Fibroblast of the aortic adventitia (primary cell): ENCODE results near the gene TMA7. TPM values are rescaled to one million over a fixed set of nuclear protein-coding genes. Genes with fewer than 3 reads are reported as not detected.
"Not testable (repeated sequence)": the region's sequence is repeated elsewhere in the genome, so short reads cannot be mapped to it uniquely, and the experiment has no call there.

ENCODE experiments used
- DNase-seq: peaks from one replicate; pipeline ENCODE4 v3.0.0-alpha.2; 2010; ENCODE audit warnings: low read depth
- H3K4me3 ChIP-seq: 2 replicates; pipeline ENCODE4 v1.5.1; 2011; ENCODE audit warnings: low read depth, mild to moderate bottlenecking, control low read depth, low read length, moderate library complexity
- total RNA-seq: library from RNA; depleted of rRNA; stranded (reverse); fragments of >200 nt; gene quantifications from 2 replicates; pipeline ENCODE4 v1.2.3, GENCODE V29; 2012; ENCODE audit warnings: low replicate concordance
- TF ChIP-seq, protein P1 (sequence below): IDR thresholded peaks from 2 replicates; pipeline ENCODE4 v1.5.1; 2011; ENCODE audit warnings: mild to moderate bottlenecking, low read length, control low read depth, inconsistent platforms; ENCODE audit not compliant: insufficient read depth

TMA7 gene
- total RNA-seq, 1 donor: 234 TPM

- no peak overlapping the region for H3K4me3 ChIP-seq
- no peak for DNase-seq
- TF ChIP-seq, protein P1, sequence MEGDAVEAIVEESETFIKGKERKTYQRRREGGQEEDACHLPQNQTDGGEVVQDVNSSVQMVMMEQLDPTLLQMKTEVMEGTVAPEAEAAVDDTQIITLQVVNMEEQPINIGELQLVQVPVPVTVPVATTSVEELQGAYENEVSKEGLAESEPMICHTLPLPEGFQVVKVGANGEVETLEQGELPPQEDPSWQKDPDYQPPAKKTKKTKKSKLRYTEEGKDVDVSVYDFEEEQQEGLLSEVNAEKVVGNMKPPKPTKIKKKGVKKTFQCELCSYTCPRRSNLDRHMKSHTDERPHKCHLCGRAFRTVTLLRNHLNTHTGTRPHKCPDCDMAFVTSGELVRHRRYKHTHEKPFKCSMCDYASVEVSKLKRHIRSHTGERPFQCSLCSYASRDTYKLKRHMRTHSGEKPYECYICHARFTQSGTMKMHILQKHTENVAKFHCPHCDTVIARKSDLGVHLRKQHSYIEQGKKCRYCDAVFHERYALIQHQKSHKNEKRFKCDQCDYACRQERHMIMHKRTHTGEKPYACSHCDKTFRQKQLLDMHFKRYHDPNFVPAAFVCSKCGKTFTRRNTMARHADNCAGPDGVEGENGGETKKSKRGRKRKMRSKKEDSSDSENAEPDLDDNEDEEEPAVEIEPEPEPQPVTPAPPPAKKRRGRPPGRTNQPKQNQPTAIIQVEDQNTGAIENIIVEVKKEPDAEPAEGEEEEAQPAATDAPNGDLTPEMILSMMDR: no peak
Measured at GRCh38 chr3:48399387-48400172, 40.5 kb upstream of the TMA7 start.

DNA sequence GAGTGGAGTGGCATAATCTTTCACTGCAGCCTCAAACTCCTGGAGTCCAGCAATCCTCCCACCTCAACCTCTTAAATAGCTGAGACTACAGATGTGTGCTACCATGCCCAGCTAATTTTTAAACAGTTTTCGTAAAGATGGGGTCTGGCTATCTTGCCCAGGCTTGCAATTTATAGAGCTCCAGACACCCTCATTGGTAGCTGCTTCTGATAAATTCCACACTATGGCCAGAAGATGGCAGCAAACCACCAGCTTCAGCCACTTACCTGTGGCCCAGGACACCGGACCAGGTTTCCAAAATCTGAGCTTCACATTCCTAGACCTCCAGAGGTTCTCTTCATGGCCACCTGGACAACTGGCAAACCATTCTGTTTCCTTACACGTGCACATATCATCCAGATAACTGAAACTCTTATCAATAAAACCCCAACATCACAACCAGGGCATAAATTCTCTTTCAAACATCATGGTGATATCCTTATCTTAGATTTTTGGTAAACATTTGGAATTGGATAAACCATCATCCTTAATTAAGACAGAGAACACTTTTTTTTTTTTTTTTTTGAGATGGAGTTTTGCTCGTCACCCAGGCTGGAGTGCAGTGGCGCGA lies 39.1 kb upstream of the TMA7 start:
- DNase-seq: peak; percentile 68
- H3K4me3 ChIP-seq: no peak overlapping the region
- TF ChIP-seq, protein P1: peak; percentile 74

GRCh38 chr3:48401434-48401901 lies 38.6 kb upstream of the TMA7 start:
- not testable (repeated sequence) for H3K4me3 ChIP-seq, DNase-seq

DNA sequence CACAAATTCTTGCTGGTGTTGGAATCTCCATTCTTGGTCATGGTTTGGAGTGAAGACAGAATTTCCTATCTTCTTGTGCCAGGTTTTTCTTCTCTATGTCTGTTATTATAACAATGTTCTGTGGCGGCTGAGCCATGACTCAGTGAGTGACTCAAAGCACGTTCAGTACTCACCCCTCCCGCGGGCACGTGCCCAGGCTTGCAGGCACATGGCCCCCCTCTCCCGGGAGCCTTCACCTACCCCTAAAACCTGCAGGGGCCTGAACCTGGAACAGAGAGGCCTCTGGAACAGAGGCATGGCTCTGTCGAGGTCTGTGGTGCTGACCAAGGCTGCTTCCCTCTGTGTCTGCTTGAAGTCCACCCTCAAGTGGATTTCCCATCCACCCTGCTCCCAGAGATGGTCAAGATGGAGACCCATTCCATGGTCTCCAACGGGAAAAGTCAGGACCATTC lies 37.8 kb upstream of the TMA7 start:
- DNase-seq: peak; percentile 95
- H3K4me3 ChIP-seq: no peak overlapping the region
- TF ChIP-seq, protein P1: no peak

DNA sequence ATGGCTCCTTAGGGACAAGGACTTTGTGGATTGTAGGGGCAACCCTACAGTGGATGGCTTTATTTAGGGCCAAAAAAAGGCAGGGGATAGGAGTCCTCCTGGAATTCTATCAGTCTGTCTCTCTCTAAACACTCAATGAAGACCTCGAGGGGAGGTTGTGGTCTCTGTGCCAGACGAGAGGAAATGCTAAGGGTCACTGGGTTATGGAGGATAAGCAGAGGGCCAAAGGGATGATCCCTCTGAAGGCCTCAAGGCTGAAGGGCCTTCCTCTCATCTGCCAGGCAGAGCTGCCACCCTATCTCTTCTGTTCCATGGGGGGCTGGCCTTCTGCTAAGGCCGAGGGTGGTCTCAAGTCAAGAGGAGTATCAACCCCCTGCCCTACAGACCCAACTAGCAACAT lies 37.1 kb upstream of the TMA7 start:
- TF ChIP-seq, protein P1: no peak
- DNase-seq: no peak

GRCh38 chr3:48403533-48404439 lies 36.3 kb upstream of the TMA7 start:
- DNase-seq: no peak
- H3K4me3 ChIP-seq: no peak overlapping the region
- TF ChIP-seq, protein P1: no peak

More for the DNA sequence above, 37.1 kb upstream of the TMA7 start:
- no peak overlapping the region for H3K4me3 ChIP-seq
